HG03097 (cell line): Measurements from ENCODE around the gene LIN54.

Experiments
- ATAC-seq: cut with Tn5 transposase; IDR thresholded peaks from one replicate; pipeline ENCODE4 v1.9.1; 2021; ENCODE audit not compliant: unreplicated experiment, low FRiP score

LIN54 gene

DNA sequence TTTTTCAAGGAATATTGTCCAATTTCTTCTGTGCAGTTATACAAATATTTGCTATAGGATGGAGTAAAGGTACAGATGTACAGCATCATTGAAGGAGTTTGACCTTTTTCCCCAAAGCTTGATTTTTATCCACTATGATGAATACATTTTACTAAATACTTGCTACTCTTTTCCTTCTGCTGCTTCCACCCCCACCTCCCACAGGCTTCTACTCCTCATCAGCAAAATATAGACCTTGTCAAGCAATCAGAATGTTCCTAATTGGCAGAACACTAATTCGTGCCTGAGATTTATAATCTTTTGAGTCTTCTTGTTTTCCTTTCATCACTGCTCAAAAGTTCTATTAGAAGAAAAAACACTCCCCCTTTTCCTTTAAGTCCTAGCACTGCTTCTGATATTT is 113.9 kb downstream of the LIN54 start:
- ATAC-seq, result no peak

DNA sequence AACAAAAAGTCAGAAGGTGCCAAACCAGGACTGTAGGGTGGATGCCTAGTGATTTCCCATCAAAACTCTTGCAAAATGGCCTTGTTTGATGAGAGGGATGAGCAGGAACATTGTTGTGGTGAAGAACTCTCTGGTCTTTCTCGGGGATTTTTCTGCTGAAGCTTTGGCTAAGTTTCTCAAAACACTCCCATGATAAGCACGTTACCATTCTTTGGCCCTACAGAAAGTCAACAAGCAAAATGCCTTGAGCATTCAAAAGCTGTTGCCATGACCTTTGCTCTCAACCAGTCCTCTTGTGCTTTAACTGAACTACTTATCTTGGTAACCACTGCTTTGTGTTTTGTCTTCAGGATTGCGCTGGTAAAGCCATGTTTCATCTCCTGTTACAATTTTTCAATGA is 116.7 kb downstream of the LIN54 start:
- ATAC-seq, result no peak

DNA sequence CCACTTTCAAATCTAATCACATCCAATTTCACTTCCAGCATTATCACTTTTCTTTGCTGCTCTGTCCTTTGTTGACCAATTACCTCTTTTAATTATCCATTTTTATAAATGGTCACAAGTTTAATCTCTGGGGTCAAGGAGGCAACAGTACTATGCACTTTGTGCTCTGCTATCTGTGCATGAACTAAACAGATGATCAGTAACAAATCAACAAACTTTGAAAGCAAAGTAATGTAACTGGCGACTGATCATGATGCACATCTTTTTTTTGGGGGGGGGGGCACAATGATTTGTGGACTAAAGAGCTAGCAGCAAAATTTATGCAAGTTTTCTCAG is 118.2 kb downstream of the LIN54 start:
- ATAC-seq, result no peak

DNA sequence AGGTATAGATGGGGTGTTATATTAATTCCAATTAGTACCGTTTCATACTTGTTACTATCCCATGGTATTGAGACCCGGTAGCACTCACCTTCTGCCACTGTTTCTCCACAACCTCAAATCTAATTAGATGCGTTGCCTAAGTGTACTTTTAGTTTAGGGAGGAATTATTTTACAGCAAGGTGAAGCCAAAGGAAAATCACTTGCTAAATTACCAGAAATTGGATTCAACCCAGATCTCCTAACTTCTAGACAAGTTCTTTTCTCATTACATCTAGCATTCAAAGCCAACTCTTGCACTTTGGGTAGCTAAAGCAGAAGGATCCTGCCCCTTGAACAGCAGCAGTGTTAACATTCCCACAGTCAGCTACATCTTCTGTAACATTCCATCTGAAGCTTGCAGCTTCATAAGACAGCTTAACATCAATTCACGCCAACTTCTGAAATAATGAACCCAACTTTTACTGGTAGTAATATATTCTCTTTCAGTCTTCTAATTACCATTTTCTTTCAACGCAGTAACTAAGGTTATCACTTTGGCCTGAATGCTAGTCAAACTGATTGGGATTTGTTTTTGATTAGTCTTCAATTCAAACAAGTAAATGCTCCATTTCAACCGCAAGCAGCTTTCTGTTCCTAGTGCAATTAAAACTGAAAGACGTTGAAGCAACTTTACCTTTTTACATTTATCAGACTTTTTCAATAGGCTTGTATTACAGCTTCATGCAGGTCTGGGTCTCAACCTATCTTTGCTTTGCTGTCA is 118.7 kb downstream of the LIN54 start:
- peak; percentile 3 for ATAC-seq

DNA sequence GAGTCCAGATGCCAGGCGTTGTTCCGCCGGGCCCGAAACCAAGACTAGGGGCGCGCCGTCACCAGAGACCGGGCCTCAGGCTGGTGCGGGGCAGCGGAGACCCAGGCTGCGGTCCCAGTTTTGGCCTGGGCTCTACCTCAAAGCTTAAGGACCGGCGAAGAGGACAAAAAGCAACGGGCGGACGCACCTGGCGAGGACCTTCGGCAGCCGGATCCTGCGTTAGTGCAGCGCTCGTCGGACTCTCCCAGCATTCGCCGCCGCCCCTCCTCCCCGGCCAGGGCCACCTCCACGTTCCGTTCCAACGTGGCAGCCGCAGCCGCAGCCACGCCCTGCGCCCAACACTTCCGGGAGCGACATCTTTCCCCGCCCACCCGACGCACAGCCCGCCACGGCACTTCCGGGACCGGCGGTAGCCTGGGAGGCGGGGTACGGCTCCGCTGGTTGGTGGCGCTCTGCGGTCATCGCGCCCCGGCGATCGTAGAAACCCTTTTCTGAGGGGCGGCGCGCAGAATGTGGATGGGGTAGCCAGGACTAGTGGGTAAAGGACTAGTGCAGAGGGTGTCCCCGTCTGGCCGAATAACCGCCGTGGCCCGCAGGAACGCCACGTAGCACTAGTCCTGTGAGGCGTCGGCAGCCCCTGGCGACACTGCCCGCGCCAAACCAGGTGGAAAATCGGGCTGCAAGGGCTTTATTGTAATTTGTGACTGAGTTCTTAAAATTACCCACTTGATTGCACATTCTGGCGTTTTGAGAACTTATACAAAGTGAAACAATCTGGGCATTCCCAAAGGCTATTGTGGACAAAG is 119.5 kb downstream of the LIN54 start, which contains the start of gene SEC31A:
SEC31A (minus strand) TSS at position 253 of the 806 bp plus-strand sequence. CDS start 9,217 bp downstream, outside the sequence.
- peak; percentile 87 for ATAC-seq

DNA sequence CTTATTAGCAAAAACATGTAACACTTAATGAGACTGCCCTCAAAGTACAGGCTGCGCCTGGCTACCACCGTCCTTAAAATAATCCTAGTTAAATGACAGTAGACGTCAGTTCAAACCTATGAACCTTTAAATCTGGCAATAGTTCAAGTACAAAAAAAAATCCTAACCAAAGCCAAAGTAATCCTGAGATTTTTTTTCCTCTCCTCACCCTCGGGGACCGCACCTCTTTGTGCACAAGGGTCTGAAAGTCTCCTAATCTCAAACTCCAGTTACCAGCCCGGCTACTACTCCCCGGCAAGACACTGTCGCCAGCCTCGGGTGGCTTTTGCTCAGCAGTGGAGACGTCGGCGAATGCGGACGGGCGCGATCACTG is 120.1 kb downstream of the LIN54 start:
- ATAC-seq, result no peak

DNA sequence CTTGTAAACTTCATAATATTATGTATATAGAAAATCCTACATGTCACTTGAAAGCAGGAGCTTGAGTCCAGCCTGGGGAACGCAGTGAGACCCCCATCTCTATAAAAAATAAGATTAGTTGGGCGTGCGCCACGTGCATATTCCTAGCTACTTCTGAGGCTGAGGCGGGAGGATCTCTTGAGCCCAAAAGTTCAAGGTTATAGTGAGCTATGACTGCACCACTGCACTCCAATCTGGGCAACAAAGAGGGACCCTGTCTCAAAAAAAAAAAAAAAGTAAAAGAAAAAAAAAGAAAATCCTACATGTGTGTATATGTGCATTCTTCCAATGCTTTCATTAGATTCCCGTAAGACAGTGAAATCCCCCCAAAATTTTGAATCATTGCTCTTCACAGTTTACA is 121.3 kb downstream of the LIN54 start:
- no peak for ATAC-seq

DNA sequence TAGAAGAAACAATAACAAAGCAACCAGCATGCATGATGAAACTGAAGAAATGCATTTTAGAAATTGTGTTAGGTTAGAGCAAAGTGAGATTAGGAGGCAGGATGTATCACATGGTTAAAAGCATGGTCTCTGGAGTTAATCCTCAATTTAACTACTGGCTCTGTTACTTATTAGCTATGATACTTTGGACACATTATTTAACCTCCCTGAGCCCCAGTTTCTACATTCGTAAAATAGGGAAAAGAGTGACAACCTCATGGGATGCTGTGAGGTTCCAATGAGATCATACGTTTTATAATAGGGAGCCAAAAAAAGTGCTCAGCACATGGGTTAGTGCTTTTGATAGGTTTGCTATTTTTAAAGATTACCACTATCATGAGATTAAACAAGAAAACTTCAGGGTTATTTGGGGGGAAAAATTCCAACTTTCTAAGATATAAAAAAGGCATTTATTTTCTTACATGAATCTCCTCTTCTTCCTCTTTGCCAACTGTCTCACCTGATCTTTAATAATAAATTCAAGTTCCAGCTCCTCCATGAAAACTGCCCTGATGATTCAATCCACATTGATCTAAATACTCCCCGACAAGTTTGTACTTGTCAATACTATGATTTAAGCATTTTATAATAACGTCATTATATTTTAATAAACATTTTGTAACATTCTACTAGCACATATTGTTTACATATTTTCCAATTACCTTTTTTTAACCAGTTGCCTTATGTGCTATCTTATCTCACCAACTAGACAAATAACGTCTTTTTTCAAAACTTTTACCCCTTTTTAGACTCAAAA is 124.3 kb downstream of the LIN54 start:
- no peak for ATAC-seq

DNA sequence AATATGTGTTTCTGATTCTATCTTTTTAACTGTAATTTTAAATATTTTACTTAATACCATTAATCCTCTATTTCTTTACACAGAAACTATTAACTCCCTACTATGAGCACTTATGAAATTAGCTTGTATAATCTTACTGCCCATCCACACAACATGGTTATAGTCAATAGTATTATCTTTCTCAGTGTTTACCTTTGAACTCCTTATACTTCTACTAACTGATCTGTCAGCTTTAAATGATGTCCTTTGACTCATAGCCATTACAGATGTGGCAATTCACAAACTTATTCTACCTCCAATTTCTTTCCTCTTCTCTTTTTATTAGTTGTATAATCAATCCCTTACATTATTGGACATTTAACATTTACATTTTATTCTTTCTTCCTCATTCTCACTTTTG is 125.2 kb downstream of the LIN54 start:
- no peak for ATAC-seq
